Activated naive CD4-positive, alpha-beta T cell treated with anti-CD3 and anti-CD28 coated beads, Interleukin-2, amount 50 U/mL, for 24 hours (primary cell): ENCODE measurements around the gene GRID1.

Experiments
- H3K27ac Mint-ChIP-seq: one replicate; pipeline ENCODE4 v1.8.0; 2021; ENCODE audit warnings: mild to moderate bottlenecking, mixed read lengths
- H3K27me3 Mint-ChIP-seq: one replicate; pipeline ENCODE4 v1.8.0; 2021; ENCODE audit warnings: mixed read lengths
- H3K36me3 Mint-ChIP-seq: one replicate; pipeline ENCODE4 v1.8.0; 2021; ENCODE audit warnings: mixed read lengths
- H3K4me1 Mint-ChIP-seq: one replicate; pipeline ENCODE4 v1.8.0; 2021; ENCODE audit warnings: mixed read lengths
- H3K4me3 Mint-ChIP-seq: one replicate; pipeline ENCODE4 v1.8.0; 2021; ENCODE audit warnings: mild to moderate bottlenecking, mixed read lengths
- H3K9me3 Mint-ChIP-seq: one replicate; pipeline ENCODE4 v1.8.0; 2021; ENCODE audit warnings: mixed read lengths

GRID1 gene

GRCh38 chr10:86060386-86061277, 306.0 kb downstream of the GRID1 start:
- Mint-ChIP-seq H3K36me3 (no peaks in the 10 kb centered on the region), H3K27ac (no peak overlapping the region), H3K4me3 (no peak overlapping the region), H3K4me1 (no peaks in the 10 kb centered on the region), H3K9me3 (no peaks in the 10 kb centered on the region), H3K27me3 (peaks cover 3% of the 10 kb centered on the region)

GRCh38 chr10:86059892-86060291, 306.7 kb downstream of the GRID1 start:
- Mint-ChIP-seq H3K9me3 (no peaks in the 10 kb centered on the region), H3K4me1 (no peaks in the 10 kb centered on the region), H3K4me3 (no peak overlapping the region), H3K36me3 (no peaks in the 10 kb centered on the region), H3K27me3 (peaks cover 3% of the 10 kb centered on the region), H3K27ac (no peak overlapping the region)

DNA sequence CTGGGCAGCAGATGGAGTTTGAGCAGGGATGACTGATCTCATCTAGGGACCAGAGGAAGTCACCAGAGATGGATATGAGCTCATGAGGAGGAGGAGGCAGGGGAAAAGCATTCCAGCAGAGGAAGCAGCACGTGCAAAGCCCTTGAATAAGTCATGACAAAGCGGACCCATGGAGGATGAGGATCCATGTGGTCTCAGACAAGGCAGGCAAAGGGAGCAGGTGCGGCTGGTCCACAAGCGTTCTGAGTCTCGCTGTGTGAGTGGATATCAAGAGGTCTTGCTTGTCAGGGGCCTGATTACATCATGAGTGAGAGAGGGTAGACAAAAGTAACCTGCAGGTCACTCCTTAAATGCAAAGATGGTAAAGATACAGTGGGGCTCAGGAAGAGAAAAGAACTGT, 307.6 kb downstream of the GRID1 start:
- Mint-ChIP-seq H3K27me3 (no peaks in the 10 kb centered on the region), H3K36me3 (no peaks in the 10 kb centered on the region), H3K4me1 (no peaks in the 10 kb centered on the region), H3K9me3 (no peaks in the 10 kb centered on the region), H3K4me3 (no peak overlapping the region), H3K27ac (no peak overlapping the region)

DNA sequence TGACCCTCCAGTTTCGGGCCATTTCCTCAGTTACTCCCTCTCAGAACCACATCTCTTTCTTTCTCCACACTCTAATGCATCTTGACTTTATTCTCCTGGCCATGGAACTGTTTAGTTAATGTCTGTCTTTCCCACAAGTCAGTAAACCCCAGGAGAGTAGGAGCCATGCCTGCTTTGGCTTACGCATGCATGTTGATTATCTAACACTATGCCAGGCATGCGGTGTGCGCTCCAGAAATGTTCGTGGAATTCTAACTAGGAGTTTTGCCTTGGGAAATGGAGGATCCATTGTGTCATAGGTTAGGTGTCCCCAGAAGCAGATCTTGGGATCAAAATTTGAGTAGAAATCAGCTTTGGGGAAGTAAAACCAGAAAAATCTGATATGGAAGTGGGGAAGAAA, 308.9 kb downstream of the GRID1 start:
- Mint-ChIP-seq H3K36me3 (no peaks in the 10 kb centered on the region), H3K27me3 (no peaks in the 10 kb centered on the region), H3K9me3 (no peaks in the 10 kb centered on the region), H3K4me1 (no peaks in the 10 kb centered on the region), H3K4me3 (no peak overlapping the region), H3K27ac (no peak overlapping the region)

- Mint-ChIP-seq H3K27me3 (no peaks in the 10 kb centered on the region), H3K4me1 (no peaks in the 10 kb centered on the region), H3K4me3 (no peak overlapping the region), H3K9me3 (no peaks in the 10 kb centered on the region), H3K27ac (no peak overlapping the region), H3K36me3 (no peaks in the 10 kb centered on the region)
Observed at GRCh38 chr10:86056672-86057071, 309.9 kb downstream of the GRID1 start.

GRCh38 chr10:86055928-86056327, 310.7 kb downstream of the GRID1 start:
- no peaks in the 10 kb centered on the region for H3K36me3 Mint-ChIP-seq
- H3K4me1 Mint-ChIP-seq, result no peaks in the 10 kb centered on the region
- H3K27me3 Mint-ChIP-seq, result no peaks in the 10 kb centered on the region
- H3K9me3 Mint-ChIP-seq, result no peaks in the 10 kb centered on the region
- no peak overlapping the region for H3K4me3 Mint-ChIP-seq
- H3K27ac Mint-ChIP-seq, result no peak overlapping the region

GRCh38 chr10:86053675-86054074, 312.9 kb downstream of the GRID1 start:
- no peaks in the 10 kb centered on the region for H3K36me3 Mint-ChIP-seq
- no peaks in the 10 kb centered on the region for H3K4me1 Mint-ChIP-seq
- H3K27me3 Mint-ChIP-seq, result peaks cover 4% of the 10 kb centered on the region
- no peak overlapping the region for H3K27ac Mint-ChIP-seq
- no peak overlapping the region for H3K4me3 Mint-ChIP-seq
- H3K9me3 Mint-ChIP-seq, result no peaks in the 10 kb centered on the region

DNA sequence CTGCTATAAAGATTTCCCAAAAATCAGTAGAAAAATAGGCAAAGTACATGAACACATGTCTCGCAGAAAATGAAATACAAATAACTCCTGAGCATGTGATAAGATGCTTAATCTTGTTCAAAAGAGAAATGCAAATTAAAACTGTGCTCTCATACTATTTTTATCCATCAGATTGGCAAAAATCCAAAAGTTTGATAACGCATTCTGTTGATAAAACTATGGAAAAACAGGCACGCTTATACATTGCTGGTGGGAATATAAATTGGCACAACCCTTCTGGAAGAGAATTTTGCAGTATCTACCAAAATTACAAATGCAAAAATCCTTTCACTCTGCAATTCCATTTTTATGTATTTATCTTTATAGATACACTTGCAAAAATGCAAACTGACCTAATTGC, 315.0 kb downstream of the GRID1 start:
- Mint-ChIP-seq H3K4me3 (no peak overlapping the region), H3K27ac (no peak overlapping the region), H3K9me3 (no peaks in the 10 kb centered on the region), H3K36me3 (no peaks in the 10 kb centered on the region), H3K27me3 (peaks cover 4% of the 10 kb centered on the region), H3K4me1 (peaks cover 14% of the 10 kb centered on the region)

DNA sequence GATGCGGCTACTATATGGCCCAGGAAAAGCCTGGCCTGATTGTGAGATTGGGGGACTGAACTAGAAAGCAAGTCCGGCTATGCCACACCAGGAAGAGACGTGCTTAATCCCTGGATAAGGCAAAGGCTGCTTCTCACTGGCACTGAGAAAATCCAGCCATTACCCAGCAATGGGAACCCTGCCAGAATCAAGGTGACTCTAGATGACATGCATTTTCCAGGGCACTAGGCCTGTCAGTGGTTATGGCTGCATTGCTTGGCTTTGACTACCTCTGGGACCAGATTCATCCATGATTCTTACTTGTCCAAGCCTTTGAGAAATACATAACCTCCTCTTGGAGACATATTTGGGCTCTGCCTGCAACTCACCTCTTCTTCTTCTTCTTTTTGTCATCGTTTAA, 317.2 kb downstream of the GRID1 start:
- no peaks in the 10 kb centered on the region for H3K36me3 Mint-ChIP-seq
- no peak overlapping the region for H3K27ac Mint-ChIP-seq
- H3K4me3 Mint-ChIP-seq, result no peak overlapping the region
- H3K9me3 Mint-ChIP-seq, result no peaks in the 10 kb centered on the region
- H3K27me3 Mint-ChIP-seq, result peaks cover 7% of the 10 kb centered on the region
- H3K4me1 Mint-ChIP-seq, result peaks cover 19% of the 10 kb centered on the region

GRCh38 chr10:86048973-86049372, 317.6 kb downstream of the GRID1 start:
- Mint-ChIP-seq H3K36me3 (no peaks in the 10 kb centered on the region), H3K27ac (no peak overlapping the region), H3K4me3 (no peak overlapping the region), H3K9me3 (no peaks in the 10 kb centered on the region), H3K4me1 (peaks cover 19% of the 10 kb centered on the region), H3K27me3 (peaks cover 7% of the 10 kb centered on the region)

GRCh38 chr10:86048571-86048970, 318.0 kb downstream of the GRID1 start:
- peaks cover 19% of the 10 kb centered on the region for H3K4me1 Mint-ChIP-seq
- H3K36me3 Mint-ChIP-seq, result no peaks in the 10 kb centered on the region
- peaks cover 7% of the 10 kb centered on the region for H3K27me3 Mint-ChIP-seq
- H3K9me3 Mint-ChIP-seq, result no peaks in the 10 kb centered on the region
- no peak overlapping the region for H3K27ac Mint-ChIP-seq
- H3K4me3 Mint-ChIP-seq, result no peak overlapping the region

DNA sequence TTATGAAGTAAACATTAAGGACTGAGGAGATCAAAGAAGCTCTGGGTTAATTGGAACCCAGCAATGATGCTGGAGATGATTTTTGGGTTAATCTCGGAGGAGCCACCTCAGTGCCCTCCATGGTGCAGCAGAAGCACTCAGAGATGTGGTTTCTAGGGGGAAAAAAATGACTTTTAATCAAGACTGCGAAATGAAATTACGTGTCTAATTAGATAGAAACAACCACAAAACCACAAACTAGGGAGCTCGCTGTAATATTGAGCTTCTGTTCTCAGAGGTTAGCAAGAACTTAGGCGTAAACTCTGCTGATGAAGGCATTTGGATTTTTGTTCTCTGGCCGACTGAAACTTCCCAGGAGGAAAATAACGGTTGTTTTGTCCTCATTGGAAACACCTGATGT, 319.0 kb downstream of the GRID1 start:
- Mint-ChIP-seq H3K36me3 (no peaks in the 10 kb centered on the region), H3K4me1 (peaks cover 19% of the 10 kb centered on the region), H3K27ac (no peak overlapping the region), H3K9me3 (no peaks in the 10 kb centered on the region), H3K4me3 (no peak overlapping the region), H3K27me3 (peaks cover 7% of the 10 kb centered on the region)

GRCh38 chr10:86046845-86047460, 319.6 kb downstream of the GRID1 start:
- no peaks in the 10 kb centered on the region for H3K9me3 Mint-ChIP-seq
- H3K27me3 Mint-ChIP-seq, result peaks cover 7% of the 10 kb centered on the region
- H3K4me1 Mint-ChIP-seq, result peaks cover 19% of the 10 kb centered on the region
- no peak overlapping the region for H3K4me3 Mint-ChIP-seq
- H3K27ac Mint-ChIP-seq, result no peak overlapping the region
- H3K36me3 Mint-ChIP-seq, result no peaks in the 10 kb centered on the region

- Mint-ChIP-seq H3K9me3 (no peaks in the 10 kb centered on the region), H3K4me1 (peaks cover 19% of the 10 kb centered on the region), H3K27me3 (peaks cover 7% of the 10 kb centered on the region), H3K4me3 (no peak overlapping the region), H3K27ac (no peak overlapping the region), H3K36me3 (no peaks in the 10 kb centered on the region)
Observed at GRCh38 chr10:86045896-86046295, 320.7 kb downstream of the GRID1 start.

- Mint-ChIP-seq H3K27ac (no peak overlapping the region), H3K9me3 (no peaks in the 10 kb centered on the region), H3K27me3 (peaks cover 4% of the 10 kb centered on the region)
Observed at GRCh38 chr10:86044029-86044428, 322.6 kb downstream of the GRID1 start.

DNA sequence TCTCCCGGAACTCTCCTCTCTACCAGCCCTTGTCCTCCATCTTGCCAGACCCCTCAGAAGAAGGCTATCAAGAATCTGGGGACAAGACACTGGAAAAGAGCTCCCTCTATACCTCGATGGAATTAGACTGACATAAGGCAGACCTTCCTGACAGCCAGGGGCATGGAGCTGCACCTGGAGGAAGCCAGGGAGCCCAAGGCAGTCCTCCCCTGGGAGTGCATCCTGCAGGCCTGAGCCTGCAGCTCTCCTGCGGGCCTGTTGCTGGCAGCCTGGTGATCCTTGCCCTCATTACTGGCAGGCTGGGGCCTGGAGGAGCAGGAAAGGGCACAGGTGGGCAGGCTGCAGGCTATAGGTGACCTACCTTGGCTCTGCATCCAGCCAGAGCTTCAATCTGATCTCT, 323.4 kb downstream of the GRID1 start:
- no peaks in the 10 kb centered on the region for H3K9me3 Mint-ChIP-seq
- H3K27ac Mint-ChIP-seq, result no peak overlapping the region
- peaks cover 19% of the 10 kb centered on the region for H3K4me1 Mint-ChIP-seq
- no peaks in the 10 kb centered on the region for H3K36me3 Mint-ChIP-seq
- no peak overlapping the region for H3K4me3 Mint-ChIP-seq
- H3K27me3 Mint-ChIP-seq, result peaks cover 4% of the 10 kb centered on the region

More at GRCh38 chr10:86044029-86044428, 322.6 kb downstream of the GRID1 start:
- Mint-ChIP-seq H3K4me3 (no peak overlapping the region), H3K36me3 (no peaks in the 10 kb centered on the region), H3K4me1 (peaks cover 19% of the 10 kb centered on the region)
